Activated CD4-positive, alpha-beta T cell treated with anti-CD3 and anti-CD28 coated beads for 48 hours (primary cell): ENCODE data around the gene ACSS3.
"Not testable (repeated sequence)": the region's sequence is repeated elsewhere in the genome, so short reads cannot be mapped to it uniquely, and the experiment has no call there.

Source experiments
- DNase-seq: peaks from one replicate; pipeline ENCODE4 v3.0.0-alpha.2; 2020

The ACSS3 gene

GRCh38 chr12:81168445-81168844 lies 90.6 kb downstream of the ACSS3 start:
- no peak for DNase-seq

- DNase-seq, result no peak
Measured at GRCh38 chr12:81170072-81170471, 92.2 kb downstream of the ACSS3 start.

GRCh38 chr12:81172851-81173250 lies 95.0 kb downstream of the ACSS3 start:
- DNase-seq, result no peak

GRCh38 chr12:81174664-81175063 lies 96.8 kb downstream of the ACSS3 start:
- no peak for DNase-seq

- no peak for DNase-seq
Measured at GRCh38 chr12:81176796-81177195, 98.9 kb downstream of the ACSS3 start.

- DNase-seq, result no peak
Measured at GRCh38 chr12:81181691-81182090, 103.8 kb downstream of the ACSS3 start.

- DNase-seq, result no peak
Measured at GRCh38 chr12:81187686-81188085, 109.8 kb downstream of the ACSS3 start.

GRCh38 chr12:81196595-81196994 lies 118.7 kb downstream of the ACSS3 start:
- DNase-seq, result no peak

- not testable (repeated sequence) for DNase-seq
Measured at GRCh38 chr12:81200561-81200960, 122.7 kb downstream of the ACSS3 start.

- DNase-seq, result no peak
Measured at GRCh38 chr12:81203671-81204204, 125.9 kb downstream of the ACSS3 start.

- no peak for DNase-seq
Measured at GRCh38 chr12:81205416-81205815, 127.5 kb downstream of the ACSS3 start.

- no peak for DNase-seq
Measured at GRCh38 chr12:81206429-81206828, 128.6 kb downstream of the ACSS3 start.

- DNase-seq, result no peak
Measured at GRCh38 chr12:81207173-81207572, 129.3 kb downstream of the ACSS3 start.

- no peak for DNase-seq
Measured at GRCh38 chr12:81207664-81208063, 129.8 kb downstream of the ACSS3 start.

- no peak for DNase-seq
Measured at GRCh38 chr12:81208187-81208911, 130.5 kb downstream of the ACSS3 start.

- DNase-seq, result no peak
Measured at GRCh38 chr12:81209012-81209411, 131.1 kb downstream of the ACSS3 start.

GRCh38 chr12:81209772-81210225 lies 131.9 kb downstream of the ACSS3 start:
- not testable (repeated sequence) for DNase-seq

- no peak for DNase-seq
Measured at GRCh38 chr12:81211306-81211705, 133.4 kb downstream of the ACSS3 start.

GRCh38 chr12:81212996-81213696 lies 135.3 kb downstream of the ACSS3 start:
- DNase-seq, result no peak

- DNase-seq, result no peak
Measured at GRCh38 chr12:81216739-81217138, 138.9 kb downstream of the ACSS3 start.

GRCh38 chr12:81221681-81222080 lies 143.8 kb downstream of the ACSS3 start:
- DNase-seq, result no peak

- DNase-seq, result no peak
Measured at GRCh38 chr12:81222846-81223592, 145.1 kb downstream of the ACSS3 start.

GRCh38 chr12:81224626-81225025 lies 146.7 kb downstream of the ACSS3 start:
- no peak for DNase-seq
